ENCODE results near the gene SLC22A31. TPM values are rescaled to one million over a fixed set of nuclear protein-coding genes. Genes with fewer than 3 reads are reported as not detected.

The SLC22A31 gene
- total RNA-seq, 1 experiment from 2014 or later = 53.7 TPM

GRCh38 chr16:89161763-89162713 is 38.3 kb downstream of the SLC22A31 start:
- TF ChIP-seq POLR2AphosphoS5 (IDR thresholded peaks at IDR 0.05; ENCODE audit: low read depth, low read length) = no peak
- TF ChIP-seq CEBPB (IDR thresholded peaks at IDR 0.05; ENCODE audit: low read depth) = no peak
- TF ChIP-seq MAX (IDR thresholded peaks at IDR 0.05) = no peak
- no peak for TF ChIP-seq ELF1 (IDR thresholded peaks at IDR 0.05; ENCODE audit: borderline replicate concordance, low read depth)
- no peak for TF ChIP-seq CBX3 (IDR thresholded peaks at IDR 0.05; ENCODE audit: low read depth)
- no peak for TF ChIP-seq POLR2A (IDR thresholded peaks at IDR 0.05; ENCODE audit: borderline replicate concordance, extremely low read depth, insufficient read depth, insufficient read length)
- TF ChIP-seq EZH2phosphoT487 (IDR thresholded peaks at IDR 0.05; ENCODE audit: borderline replicate concordance) = no peak
- TF ChIP-seq SRF (IDR thresholded peaks at IDR 0.05; ENCODE audit: low read depth) = no peak
- no peak for TF ChIP-seq ZFX (IDR thresholded peaks at IDR 0.05)
- TF ChIP-seq ATF3 (IDR thresholded peaks at IDR 0.05) = no peak
- TF ChIP-seq SIN3A (IDR thresholded peaks at IDR 0.05; ENCODE audit: low read depth) = no peak
- TF ChIP-seq YY1 (IDR thresholded peaks at IDR 0.05; ENCODE audit: extremely low read depth, insufficient replicate concordance, low read depth, low read length) = no peak
- no peak for TF ChIP-seq EZH2 (IDR thresholded peaks at IDR 0.05)
- TF ChIP-seq ZBTB33 (IDR thresholded peaks at IDR 0.05; ENCODE audit: extremely low read depth, insufficient replicate concordance, low read length) = no peak
- H3K9me3 ChIP-seq (ENCODE audit: control insufficient read depth in 1 of 2, insufficient read depth in 1 of 2, low read depth in 1 of 2, low read length in 2 of 2) = peaks cover 0 to 15% of the 10 kb centered on the region in 2 experiments; a peak in 1 of 4 replicates
- no peak overlapping the region for H3K4me2 ChIP-seq (ENCODE audit: low read length)
- ATAC-seq (no peak), DNase-seq (ENCODE audit: low read depth, low spot score) (no peak)
- peaks cover 2 to 4% of the 10 kb centered on the region in 2 experiments for H3K4me1 ChIP-seq (ENCODE audit: control insufficient read depth in 1 of 2, insufficient read depth in 2 of 2, low read length in 2 of 2)
- H3K27ac ChIP-seq (ENCODE audit: low read depth, low read length) = no peak overlapping the region; the same call in 1 of the 2 replicates
- H3K36me3 ChIP-seq (ENCODE audit: control insufficient read depth in 1 of 2, insufficient read depth in 2 of 2, low read length in 2 of 2) = no peaks in the 10 kb centered on the region
- intact Hi-C loops (cut with micrococcal nuclease) = no loop called here
- no peaks in the 10 kb centered on the region for H3K9me2 ChIP-seq (ENCODE audit: insufficient read depth)
- no peak overlapping the region for H2AFZ ChIP-seq (ENCODE audit: low read depth, low read length, poor library complexity, severe bottlenecking)
- ChIA-PET CTCF (no interaction called here), RAD21 (ENCODE audit: low non-redundant PET in 1 of 2, low total read pairs in 2 of 2, uncharacterized antibody in 2 of 2, unreplicated experiment in 2 of 2) (no interaction called here), POLR2A (no interaction called here)
- H3K9ac ChIP-seq (ENCODE audit: low read length) = no peak overlapping the region
- no peaks in the 10 kb centered on the region for H3K79me2 ChIP-seq (ENCODE audit: insufficient read depth, low read length)
- no peaks in the 10 kb centered on the region for H4K20me1 ChIP-seq (ENCODE audit: insufficient read depth)
- no TSS peak for BruUV-seq (replicated peaks)
- H3K4me3 ChIP-seq (replicated peaks in 1 of 2; ENCODE audit: low read depth in 1 of 2, low read length in 2 of 2) = no peak overlapping the region
- no peaks in the 10 kb centered on the region for H3K27me3 ChIP-seq (ENCODE audit: insufficient read depth, low read length)

Measured in HCT116 (cell line).